Measurements from ENCODE around the gene SAPCD2. TPM values are rescaled to one million over a fixed set of nuclear protein-coding genes. Genes with fewer than 3 reads are reported as not detected.

SAPCD2 gene
- total RNA-seq, 1 experiment from 2014 or later = 57.5 TPM

GRCh38 chr9:137015976-137016375, 54.4 kb downstream of the SAPCD2 start:
- H3K4me3 ChIP-seq (ENCODE audit: low read depth, low read length) = no peak overlapping the region
- H3K9me3 Mint-ChIP-seq (ENCODE audit: unreplicated experiment) = no peaks in the 10 kb centered on the region
- H3K27me3 ChIP-seq (replicated peaks; ENCODE audit: control insufficient read depth, insufficient read depth, low read length) = no peaks in the 10 kb centered on the region
- H3K36me3 ChIP-seq (ENCODE audit: control insufficient read depth, insufficient read depth, low read length) = no peaks in the 10 kb centered on the region; the same call in none of the 2 replicates
- no peak for TF ChIP-seq CTCF (IDR thresholded peaks at IDR 0.05; ENCODE audit: insufficient read depth in 1 of 2, low read depth in 1 of 2, low read length in 1 of 2, severe bottlenecking in 1 of 2, unreplicated experiment in 1 of 2)
- H3K27me3 Mint-ChIP-seq (ENCODE audit: insufficient read depth, unreplicated experiment) = no peaks in the 10 kb centered on the region
- POLR2A ChIA-PET = no interaction called here
- intact Hi-C loops (cut with micrococcal nuclease; ENCODE audit: unreplicated experiment) = no loop called here
- CTCF ChIA-PET = no interaction called here
- no peak for DNase-seq
- BruUV-seq (replicated peaks) = no TSS peak
- no peak overlapping the region for H3K4me3 Mint-ChIP-seq (ENCODE audit: unreplicated experiment)
- H3K9me3 ChIP-seq = no peaks in the 10 kb centered on the region
- H3K36me3 Mint-ChIP-seq (ENCODE audit: insufficient read depth, unreplicated experiment) = peaks cover 6% of the 10 kb centered on the region
- no peaks in the 10 kb centered on the region for H3K4me1 Mint-ChIP-seq (ENCODE audit: low read depth, unreplicated experiment)
- H3K4me1 ChIP-seq = no peaks in the 10 kb centered on the region
- H3K27ac Mint-ChIP-seq (ENCODE audit: unreplicated experiment) = no peak overlapping the region

- BruUV-seq (replicated peaks) = no TSS peak
- no peaks in the 10 kb centered on the region for H3K9me3 Mint-ChIP-seq (ENCODE audit: unreplicated experiment)
Measured at GRCh38 chr9:137015540-137015930, 54.8 kb downstream of the SAPCD2 start.

GRCh38 chr9:137014776-137015539, 55.4 kb downstream of the SAPCD2 start:
- TF ChIP-seq CTCF (IDR thresholded peaks at IDR 0.05; ENCODE audit: insufficient read depth in 1 of 2, low read depth in 1 of 2, low read length in 1 of 2, severe bottlenecking in 1 of 2, unreplicated experiment in 1 of 2) = no peak
- no peaks in the 10 kb centered on the region for H3K9me3 Mint-ChIP-seq (ENCODE audit: unreplicated experiment)
- no peaks in the 10 kb centered on the region; the same call in 1 of the 2 replicates for H3K36me3 ChIP-seq (ENCODE audit: control insufficient read depth, insufficient read depth, low read length)
- no peaks in the 10 kb centered on the region for H3K27me3 ChIP-seq (replicated peaks; ENCODE audit: control insufficient read depth, insufficient read depth, low read length)
- no peaks in the 10 kb centered on the region for H3K4me1 ChIP-seq
- H3K9me3 ChIP-seq = no peaks in the 10 kb centered on the region
- DNase-seq = no peak
- H3K4me3 Mint-ChIP-seq (ENCODE audit: unreplicated experiment) = no peak overlapping the region
- H3K4me1 Mint-ChIP-seq (ENCODE audit: low read depth, unreplicated experiment) = no peaks in the 10 kb centered on the region
- CTCF ChIA-PET = no interaction called here
- H3K4me3 ChIP-seq (ENCODE audit: low read depth, low read length) = no peak overlapping the region
- H3K27me3 Mint-ChIP-seq (ENCODE audit: insufficient read depth, unreplicated experiment) = no peaks in the 10 kb centered on the region
- H3K36me3 Mint-ChIP-seq (ENCODE audit: insufficient read depth, unreplicated experiment) = peaks cover 5% of the 10 kb centered on the region
- BruUV-seq (replicated peaks) = no TSS peak
- POLR2A ChIA-PET = no interaction called here
- no peak overlapping the region for H3K27ac Mint-ChIP-seq (ENCODE audit: unreplicated experiment)
- intact Hi-C loops (cut with micrococcal nuclease; ENCODE audit: unreplicated experiment) = no loop called here

More at GRCh38 chr9:137015540-137015930, 54.8 kb downstream of the SAPCD2 start:
- H3K9me3 ChIP-seq = no peaks in the 10 kb centered on the region
- H3K4me3 Mint-ChIP-seq (ENCODE audit: unreplicated experiment) = no peak overlapping the region
- ChIA-PET POLR2A (no interaction called here), CTCF (no interaction called here)
- H3K36me3 ChIP-seq (ENCODE audit: control insufficient read depth, insufficient read depth, low read length) = no peaks in the 10 kb centered on the region; the same call in 1 of the 2 replicates
- H3K27ac Mint-ChIP-seq (ENCODE audit: unreplicated experiment) = no peak overlapping the region
- H3K4me3 ChIP-seq (ENCODE audit: low read depth, low read length) = no peak overlapping the region
- no peaks in the 10 kb centered on the region for H3K4me1 ChIP-seq
- H3K4me1 Mint-ChIP-seq (ENCODE audit: low read depth, unreplicated experiment) = no peaks in the 10 kb centered on the region
- DNase-seq = no peak
- intact Hi-C loops (cut with micrococcal nuclease; ENCODE audit: unreplicated experiment) = no loop called here
- H3K27me3 ChIP-seq (replicated peaks; ENCODE audit: control insufficient read depth, insufficient read depth, low read length) = no peaks in the 10 kb centered on the region
- peaks cover 6% of the 10 kb centered on the region for H3K36me3 Mint-ChIP-seq (ENCODE audit: insufficient read depth, unreplicated experiment)
- H3K27me3 Mint-ChIP-seq (ENCODE audit: insufficient read depth, unreplicated experiment) = no peaks in the 10 kb centered on the region
- no peak for TF ChIP-seq CTCF (IDR thresholded peaks at IDR 0.05; ENCODE audit: insufficient read depth in 1 of 2, low read depth in 1 of 2, low read length in 1 of 2, severe bottlenecking in 1 of 2, unreplicated experiment in 1 of 2)

All from Caco-2 (cell line).